Measurements from ENCODE around the gene GGA3.

The GGA3 gene

GRCh38 chr17:75245011-75245410 lies 16.4 kb downstream of the GGA3 start:
- DNase-seq (ENCODE audit: low read depth) = no peak
- no peak overlapping the region for H3K4me3 ChIP-seq (ENCODE audit: low read depth, low read length)
- in situ Hi-C loops (cut with HindIII; ENCODE audit: low sequenced_read_pairs) = no loop called here
- no peak for TF ChIP-seq CTCF (IDR thresholded peaks at IDR 0.05; ENCODE audit: low read depth, low read length, missing control alignments)

GRCh38 chr17:75244133-75244866 lies 17.1 kb downstream of the GGA3 start:
- H3K4me3 ChIP-seq (ENCODE audit: low read depth, low read length) = no peak overlapping the region
- TF ChIP-seq CTCF (IDR thresholded peaks at IDR 0.05; ENCODE audit: low read depth, low read length, missing control alignments) = no peak
- no peak for DNase-seq (ENCODE audit: low read depth)
- in situ Hi-C loops (cut with HindIII; ENCODE audit: low sequenced_read_pairs) = no loop called here

- no peak for DNase-seq (ENCODE audit: low read depth)
- no peak for TF ChIP-seq CTCF (IDR thresholded peaks at IDR 0.05; ENCODE audit: low read depth, low read length, missing control alignments)
- in situ Hi-C loops (cut with HindIII; ENCODE audit: low sequenced_read_pairs) = no loop called here
- H3K4me3 ChIP-seq (ENCODE audit: low read depth, low read length) = no peak overlapping the region
Observed at GRCh38 chr17:75242461-75243042, 18.9 kb downstream of the GGA3 start.

GRCh38 chr17:75241996-75242460 lies 19.4 kb downstream of the GGA3 start:
- DNase-seq (ENCODE audit: low read depth) = no peak
- TF ChIP-seq CTCF (IDR thresholded peaks at IDR 0.05; ENCODE audit: low read depth, low read length, missing control alignments) = no peak
- no peak overlapping the region for H3K4me3 ChIP-seq (ENCODE audit: low read depth, low read length)
- in situ Hi-C loops (cut with HindIII; ENCODE audit: low sequenced_read_pairs) = no loop called here

GRCh38 chr17:75241502-75241901 lies 19.9 kb downstream of the GGA3 start:
- TF ChIP-seq CTCF (IDR thresholded peaks at IDR 0.05; ENCODE audit: low read depth, low read length, missing control alignments) = no peak

GRCh38 chr17:75241143-75241430 lies 20.3 kb downstream of the GGA3 start:
- in situ Hi-C loops (cut with HindIII; ENCODE audit: low sequenced_read_pairs) = no loop called here
- H3K4me3 ChIP-seq (ENCODE audit: low read depth, low read length) = no peak overlapping the region

More at GRCh38 chr17:75241502-75241901, 19.9 kb downstream of the GGA3 start:
- in situ Hi-C loops (cut with HindIII; ENCODE audit: low sequenced_read_pairs) = no loop called here
- no peak overlapping the region for H3K4me3 ChIP-seq (ENCODE audit: low read depth, low read length)
- no peak for DNase-seq (ENCODE audit: low read depth)

More at GRCh38 chr17:75241143-75241430, 20.3 kb downstream of the GGA3 start:
- TF ChIP-seq CTCF (IDR thresholded peaks at IDR 0.05; ENCODE audit: low read depth, low read length, missing control alignments) = no peak
- DNase-seq (ENCODE audit: low read depth) = no peak

Data from astrocyte of the cerebellum (primary cell).